ENCODE data around the gene CDK6. TPM values are rescaled to one million over a fixed set of nuclear protein-coding genes. Genes with fewer than 3 reads are reported as not detected.

The CDK6 gene
- polyA plus RNA-seq, 3 donors, result 2.6 to 4.7 (median 2.6) TPM

GRCh38 chr7:92832534-92833023 is 3.8 kb downstream of the CDK6 start:
- 3 to 6% (median 4%) methylated on average over 18 of the region's 18 CpGs for WGBS, 3 donors
- H3K27ac ChIP-seq (ENCODE audit: low read depth, low read length), result no peak overlapping the region

DNA sequence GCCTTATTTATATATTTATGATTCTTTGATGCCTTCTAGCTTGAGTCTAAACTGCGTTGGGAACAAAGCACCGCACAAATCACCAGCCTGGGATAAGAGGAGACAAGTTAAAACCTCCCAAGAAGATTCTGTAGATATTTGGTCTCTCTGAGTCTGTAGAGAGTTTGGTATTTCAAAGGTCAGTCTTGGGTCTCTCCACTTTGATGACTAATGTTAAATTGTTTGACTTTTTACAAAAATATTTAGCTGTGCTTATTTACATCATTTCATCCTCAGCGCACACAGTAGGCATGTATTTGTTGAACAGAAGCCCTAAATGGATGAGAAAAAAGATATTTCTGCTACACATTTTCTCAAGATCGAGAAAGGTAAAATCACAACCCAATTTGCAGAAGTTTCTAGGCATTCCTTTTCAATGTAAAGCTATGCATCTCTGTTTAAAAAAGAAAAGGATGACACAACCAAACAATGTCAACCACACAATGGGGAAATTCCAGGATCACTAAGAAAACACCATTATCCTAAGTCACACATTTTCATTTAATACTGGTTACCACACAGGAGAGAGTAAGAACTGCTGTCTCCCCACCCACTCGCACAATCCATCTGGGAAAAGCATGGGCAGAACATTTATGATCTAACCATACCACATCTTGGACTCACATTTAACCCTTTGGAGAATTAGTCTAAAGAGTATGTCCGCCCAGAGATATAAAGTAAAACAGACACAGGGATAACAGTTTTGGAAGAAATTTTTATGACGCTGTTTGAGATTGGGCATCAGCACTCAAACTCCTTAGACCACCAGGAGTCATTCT is 4.4 kb downstream of the CDK6 start:
- no peak overlapping the region for H3K27ac ChIP-seq (ENCODE audit: low read depth, low read length)
- WGBS, 3 donors, result 33 to 52% (median 41%) methylated on average over 7 of the region's 7 CpGs

GRCh38 chr7:92830532-92831110 is 5.8 kb downstream of the CDK6 start:
- WGBS, 3 donors, result 42 to 50% (median 44%) methylated on average over 6 of the region's 6 CpGs
- H3K27ac ChIP-seq (ENCODE audit: low read depth, low read length), result no peak overlapping the region

DNA sequence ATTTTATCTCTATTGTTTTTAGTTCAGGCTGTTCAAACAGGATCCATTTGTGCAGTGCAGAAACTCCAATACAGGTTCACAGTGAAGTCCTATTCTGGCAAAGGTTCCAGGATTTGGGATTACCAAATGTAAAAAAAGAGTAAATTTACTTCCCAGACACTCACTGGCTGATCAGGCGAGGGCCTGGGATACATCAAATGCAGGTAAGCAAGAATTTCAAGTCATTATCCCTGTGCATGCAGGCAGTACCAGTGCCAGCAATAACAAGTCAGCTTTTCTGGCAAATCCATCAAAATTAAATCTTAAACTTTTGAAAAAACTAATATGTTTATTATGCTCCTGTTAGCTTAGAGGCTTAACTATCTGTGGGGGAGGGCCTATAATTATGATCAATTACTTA is 6.3 kb downstream of the CDK6 start:
- WGBS, 3 donors, result 41 to 82% (median 80%) methylated on average over 1 of the region's 1 CpG
- H3K27ac ChIP-seq (ENCODE audit: low read depth, low read length), result no peak overlapping the region

GRCh38 chr7:92827464-92828120 is 8.8 kb downstream of the CDK6 start:
- WGBS, 3 donors, result 22 to 46% (median 38%) methylated on average over 3 of the region's 3 CpGs
- no peak overlapping the region for H3K27ac ChIP-seq (ENCODE audit: low read depth, low read length)

GRCh38 chr7:92826258-92826938 is 10.0 kb downstream of the CDK6 start:
- 43 to 67% (median 54%) methylated on average over 3 of the region's 3 CpGs for WGBS, 3 donors
- H3K27ac ChIP-seq (ENCODE audit: low read depth, low read length), result no peak overlapping the region

DNA sequence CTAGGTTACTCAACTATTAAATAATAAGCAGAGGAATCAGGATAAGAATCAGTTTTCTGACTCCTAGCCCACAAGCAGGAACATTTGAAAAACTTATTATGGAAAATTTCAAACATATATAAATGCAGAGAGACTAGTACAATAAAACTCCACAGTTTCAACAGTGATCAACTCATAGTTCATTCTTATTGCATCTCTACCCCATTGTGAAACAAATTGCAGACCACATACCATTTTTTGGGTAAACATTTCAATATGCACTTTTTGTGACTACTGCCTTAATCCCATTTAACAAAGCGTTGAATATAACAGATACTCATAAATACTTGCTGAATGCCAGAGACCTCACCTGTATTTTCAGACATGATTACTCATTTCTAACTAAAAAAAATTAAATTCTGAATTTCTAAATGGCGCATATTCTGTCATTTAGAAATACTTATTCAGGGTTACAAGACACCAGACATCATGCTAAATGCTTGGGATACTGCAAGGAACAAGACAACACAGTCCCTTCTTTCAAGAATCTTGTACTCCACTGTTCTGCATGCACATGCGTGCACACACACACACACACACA is 11.4 kb downstream of the CDK6 start:
- 89 to 97% (median 91%) methylated on average over 3 of the region's 3 CpGs for WGBS, 3 donors
- H3K27ac ChIP-seq (ENCODE audit: low read depth, low read length), result no peak overlapping the region

DNA sequence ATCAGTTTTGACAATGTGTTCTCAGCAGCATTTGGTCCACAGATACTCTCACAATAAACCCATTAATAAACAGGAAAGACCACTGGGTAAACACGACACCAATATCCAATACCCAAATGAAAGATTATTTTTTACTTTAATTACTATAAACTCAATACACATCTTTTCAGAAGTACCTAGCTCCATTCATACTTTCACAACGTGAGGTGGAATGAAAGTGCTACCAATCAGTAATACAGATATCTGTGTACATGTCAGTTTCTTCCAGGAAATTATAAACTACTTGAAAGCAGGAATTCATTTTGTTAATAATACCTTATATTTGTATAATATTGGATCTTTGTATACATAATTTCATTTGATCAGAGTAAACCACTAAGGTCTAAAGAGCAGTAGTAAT is 11.9 kb downstream of the CDK6 start:
- no peak overlapping the region for H3K27ac ChIP-seq (ENCODE audit: low read depth, low read length)
- WGBS, 3 donors, result 47 to 53% (median 49%) methylated on average over 2 of the region's 2 CpGs

DNA sequence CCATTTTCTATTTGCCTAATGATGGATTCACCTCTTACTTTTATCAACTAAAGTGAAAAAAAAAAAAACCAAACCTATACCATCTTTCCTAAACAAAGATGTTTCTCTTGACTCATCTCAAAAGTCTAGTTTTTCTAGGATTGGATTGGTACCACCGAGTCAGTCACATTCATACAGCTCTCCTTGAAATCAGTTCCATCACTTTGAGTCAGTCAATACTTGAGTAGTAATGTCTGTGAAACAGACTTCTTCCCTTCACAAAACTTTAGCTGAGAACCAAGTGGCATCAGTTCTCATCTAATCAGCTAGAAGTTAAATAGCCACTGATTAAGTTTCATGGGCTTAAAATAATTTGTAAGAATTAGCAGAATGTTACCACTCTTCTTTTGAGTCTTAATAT is 13.3 kb downstream of the CDK6 start:
- no peak overlapping the region for H3K27ac ChIP-seq (ENCODE audit: low read depth, low read length)
- WGBS, 3 donors, result 90 to 96% (median 93%) methylated on average over 1 of the region's 1 CpG

DNA sequence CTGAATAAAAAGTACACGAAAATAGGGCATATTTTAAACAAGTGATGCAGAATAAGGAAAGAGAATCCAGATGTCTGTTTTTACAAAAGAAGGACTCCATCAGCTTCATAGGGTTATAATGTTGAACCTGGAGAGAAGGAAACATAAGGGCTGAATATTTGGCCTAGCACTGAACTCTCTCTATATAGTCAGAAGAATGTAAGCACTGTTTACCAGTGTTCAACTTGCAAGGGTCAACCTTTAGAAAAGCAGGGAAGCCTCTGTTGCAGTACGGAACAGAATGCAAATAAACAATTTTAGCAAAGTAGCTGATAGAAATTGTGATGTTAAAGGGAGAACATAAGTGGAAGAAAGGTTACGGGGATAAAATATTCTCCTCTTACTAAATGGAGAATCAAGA is 16.2 kb downstream of the CDK6 start:
- H3K27ac ChIP-seq (ENCODE audit: low read depth, low read length), result no peak overlapping the region
- WGBS, 3 donors, result 95 to 96% (median 95%) methylated on average over 3 of the region's 3 CpGs

DNA sequence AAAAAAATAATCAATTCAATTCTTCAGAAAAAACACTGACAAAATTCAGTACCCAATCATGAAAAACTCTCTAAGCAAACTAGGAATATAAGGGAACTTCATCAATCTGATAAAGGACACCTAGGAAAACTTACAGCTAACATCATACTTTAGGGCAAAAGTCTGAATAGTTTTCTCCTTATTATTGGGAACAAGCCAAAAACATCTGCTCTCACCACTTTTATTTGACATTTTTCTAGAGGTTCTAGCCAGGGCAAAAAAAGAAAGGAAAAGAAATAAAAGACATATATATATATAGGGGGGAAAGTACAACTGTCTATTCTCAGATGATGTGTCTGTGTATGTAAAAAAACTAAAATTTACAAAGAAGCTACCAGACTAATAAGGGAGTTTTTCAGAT is 19.0 kb downstream of the CDK6 start:
- no peak overlapping the region for H3K27ac ChIP-seq (ENCODE audit: low read depth, low read length)

- H3K27ac ChIP-seq (ENCODE audit: low read depth, low read length), result no peak overlapping the region
Measured at GRCh38 chr7:92815412-92815811, 21.0 kb downstream of the CDK6 start.

DNA sequence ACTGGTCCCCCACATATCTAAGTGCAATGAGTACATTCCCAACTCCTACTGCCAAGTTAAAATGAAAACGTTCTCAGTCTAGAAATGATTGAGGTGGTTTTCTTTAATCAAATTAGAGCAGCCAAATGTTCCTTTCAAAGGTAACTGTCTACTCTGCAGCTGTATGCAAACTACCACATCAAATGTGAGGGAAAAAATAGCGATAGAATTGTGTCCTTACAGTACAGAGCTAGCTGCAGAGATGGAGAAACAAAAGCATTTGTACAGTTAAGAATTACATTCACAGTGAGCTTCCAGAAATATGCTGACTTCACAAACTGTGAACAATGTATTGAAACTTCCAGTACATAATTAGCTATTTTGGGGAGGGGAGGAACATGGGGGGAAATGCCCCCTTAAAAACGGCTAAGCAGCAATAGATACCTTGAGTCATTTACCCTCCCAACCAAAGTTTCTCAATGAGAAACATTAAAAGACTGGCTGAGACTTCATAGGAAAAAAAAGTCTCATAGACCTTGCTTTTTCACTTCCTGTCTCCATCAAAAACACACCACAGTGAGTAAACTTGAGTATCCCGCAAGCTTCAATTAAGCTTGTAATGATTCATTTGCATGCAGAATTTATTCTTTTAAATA is 22.9 kb downstream of the CDK6 start:
- 30 to 44% (median 33%) methylated on average over 4 of the region's 4 CpGs for WGBS, 3 donors
- H3K27ac ChIP-seq (ENCODE audit: low read depth, low read length), result no peak overlapping the region

DNA sequence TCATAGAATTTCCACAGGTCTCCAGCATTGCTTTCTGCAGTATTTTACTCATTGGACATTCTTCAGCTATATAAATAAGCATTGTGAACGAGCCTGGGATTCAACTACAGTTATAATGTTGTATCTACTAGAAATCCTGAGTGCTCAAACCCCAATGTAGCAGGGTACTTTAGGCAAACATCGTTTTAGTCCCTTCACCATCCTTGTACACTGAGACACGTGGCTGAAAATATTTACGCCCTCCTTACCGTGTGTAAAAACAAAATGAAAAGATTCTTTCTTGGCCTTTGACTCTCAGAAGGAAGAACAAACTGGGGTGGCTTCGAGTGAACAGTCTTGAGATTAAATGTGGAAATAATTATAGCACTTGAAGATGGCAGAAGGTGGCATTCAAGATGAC is 25.2 kb downstream of the CDK6 start:
- WGBS, 3 donors, result 89 to 94% (median 91%) methylated on average over 6 of the region's 6 CpGs
- H3K27ac ChIP-seq (ENCODE audit: low read depth, low read length), result no peak overlapping the region

- WGBS, 3 donors, result 20 to 33% (median 26%) methylated on average over 10 of the region's 10 CpGs
Measured at GRCh38 chr7:92809760-92810573, 26.4 kb downstream of the CDK6 start.

GRCh38 chr7:92809397-92809759 is 27.0 kb downstream of the CDK6 start:
- no peak overlapping the region for H3K27ac ChIP-seq (ENCODE audit: low read depth, low read length)

More at GRCh38 chr7:92809760-92810573, 26.4 kb downstream of the CDK6 start:
- H3K27ac ChIP-seq (ENCODE audit: low read depth, low read length), result no peak overlapping the region

DNA sequence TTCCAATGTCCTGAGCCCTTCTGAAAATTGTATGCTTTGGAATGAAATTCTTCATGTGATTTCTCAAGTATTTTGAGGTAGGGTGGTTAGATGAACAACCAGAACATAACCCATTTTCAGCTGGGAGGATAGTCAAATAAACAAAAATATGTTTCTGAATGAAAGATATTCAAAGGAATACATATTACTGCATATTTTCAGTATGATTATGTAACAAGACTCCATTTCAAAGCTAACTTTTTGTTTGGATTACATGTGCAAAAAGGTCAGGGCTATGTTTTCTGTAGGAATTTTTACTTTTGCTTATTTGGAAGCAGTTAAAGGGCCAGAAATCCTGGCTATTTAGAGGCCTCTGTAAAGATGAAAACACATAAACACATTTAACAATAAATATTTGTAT is 27.7 kb downstream of the CDK6 start:
- no peak overlapping the region for H3K27ac ChIP-seq (ENCODE audit: low read depth, low read length)

DNA sequence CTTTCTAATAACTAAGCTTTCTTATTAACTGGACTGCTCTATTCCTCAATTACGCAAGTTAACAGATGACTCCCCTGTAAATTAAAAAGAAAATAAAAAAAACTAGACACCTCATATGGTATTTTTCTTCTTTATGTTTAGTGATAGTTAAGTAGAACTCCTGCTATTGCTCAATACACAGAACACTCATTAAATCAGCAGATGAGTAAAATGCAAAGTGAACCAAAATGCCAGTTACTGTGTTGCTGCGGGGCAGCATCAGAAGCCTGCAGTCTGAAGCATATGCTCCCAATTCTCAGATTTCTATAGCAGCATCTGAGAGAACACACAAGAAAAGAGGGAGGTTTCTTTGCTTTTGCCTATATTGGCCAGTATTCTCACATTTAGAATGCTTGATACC is 28.4 kb downstream of the CDK6 start:
- 89 to 94% (median 90%) methylated on average over 2 of the region's 2 CpGs for WGBS, 3 donors
- no peak overlapping the region for H3K27ac ChIP-seq (ENCODE audit: low read depth, low read length)
